Panc1 (cell line): ENCODE data around the gene WNT11. TPM values are rescaled to one million over a fixed set of nuclear protein-coding genes. Genes with fewer than 3 reads are reported as not detected.

Experiments
- ATAC-seq: fragments of 200-7000 bp; cut with Tn5 transposase; 2 replicates; pipeline ENCODE4 v1.9.1; 2020; ENCODE audit warnings: mild to moderate bottlenecking, moderate library complexity
- BruUV-seq: library from RNA; stranded (reverse); fragments of 400-500 nt; replicated peaks from 2 replicates; lab custom pipeline; 2021; lab: Mats Ljungman, UMichigan
- CTCF ChIA-PET: fragments of 300-600 bp; sonication (Branson Sonifier 250); formaldehyde crosslinking; loops from one replicate; lab custom pipeline; 2022; ENCODE audit warnings: antibody characterized with exemption; lab: Charles Lee
- POLR2A ChIA-PET: fragments of 300-600 bp; sonication (Branson Sonifier 250); formaldehyde crosslinking; loops from one replicate; lab custom pipeline; 2022; ENCODE audit warnings: antibody characterized with exemption; lab: Charles Lee
- DNase-seq: peaks from one replicate; pipeline ENCODE4 v3.0.0-alpha.2; 2010; ENCODE audit warnings: low read depth, low spot score
- H3K27ac ChIP-seq: 2 replicates; pipeline ENCODE4 v1.5.1; 2011; ENCODE audit warnings: mild to moderate bottlenecking, low read length, inconsistent platforms
- H3K27me3 ChIP-seq: fragments of 200-500 bp; sonication (Bioruptor generic); 2 replicates; pipeline ENCODE4 v1.6.0; 2014; ENCODE audit warnings: low read length, inconsistent platforms; ENCODE audit not compliant: control insufficient read depth, insufficient read depth
- H3K36me3 ChIP-seq: fragments of 200-500 bp; sonication (Bioruptor generic); 2 replicates; pipeline ENCODE4 v1.5.1; 2014; ENCODE audit warnings: inconsistent platforms, mild to moderate bottlenecking, low read length, moderate library complexity; ENCODE audit not compliant: control insufficient read depth, insufficient read depth
- H3K4me1 ChIP-seq: 2 replicates; pipeline ENCODE4 v1.5.1; 2011; ENCODE audit warnings: inconsistent platforms, mild to moderate bottlenecking, low read length, moderate library complexity; ENCODE audit not compliant: control insufficient read depth, insufficient read depth
- H3K4me3 ChIP-seq, 2 experiments: 2 replicates each; pipeline ENCODE4 v1.5.1; 2011 to 2012; ENCODE audit warnings: low read depth in 2 of 2, low read length in 2 of 2, mild to moderate bottlenecking in 2 of 2, inconsistent platforms in 1 of 2, moderate library complexity in 1 of 2
- H3K9me3 ChIP-seq: fragments of 200-500 bp; sonication (Bioruptor generic); 2 replicates; pipeline ENCODE4 v1.5.1; 2014; ENCODE audit warnings: low read depth, mild to moderate bottlenecking, inconsistent platforms, low read length, moderate library complexity; ENCODE audit not compliant: control insufficient read depth, insufficient read depth
- POLR2AphosphoS5 ChIP-seq: IDR thresholded peaks from 2 replicates; pipeline ENCODE4 v1.6.1; 2012; ENCODE audit warnings: mild to moderate bottlenecking, low read depth, low read length, moderate library complexity
- SIN3A ChIP-seq: IDR thresholded peaks from 2 replicates; pipeline ENCODE4 v1.6.1; 2012; ENCODE audit warnings: low read depth, mild to moderate bottlenecking, low read length, moderate library complexity, borderline replicate concordance; ENCODE audit not compliant: insufficient read depth
- TCF7L2 ChIP-seq: IDR thresholded peaks from 2 replicates; pipeline ENCODE4 v1.6.1; 2011; ENCODE audit warnings: mild to moderate bottlenecking, low read depth, low read length, inconsistent platforms
- in situ Hi-C: cut with HindIII; loops from 2 replicates; pipeline ENCODE4 v1.10.0; 2016; ENCODE audit warnings: low sequenced_read_pairs, low pct_unique_long_range_greater_than_20kb
- intact Hi-C: fragments of 100-400 bp; cut with micrococcal nuclease; formaldehyde crosslinking; loops from one replicate; pipeline ENCODE4 v1.10.0; 2022; ENCODE audit not compliant: unreplicated experiment
- total RNA-seq: library from RNA; stranded (reverse); gene quantifications from one replicate; pipeline ENCODE4 v1.2.1, GENCODE V29; 2021; ENCODE audit not compliant: unreplicated experiment
- TF ChIP-seq, protein P1 (sequence below): fragments of 450-650 bp; IDR thresholded peaks from 2 replicates; pipeline ENCODE4 v1.5.1; 2017; ENCODE audit warnings: mild to moderate bottlenecking
- TF ChIP-seq, protein P2 (sequence below), 2 experiments: IDR thresholded peaks; 2 replicates each; pipeline ENCODE4 v1.6.1; 2011 to 2012; ENCODE audit warnings: low read depth in 2 of 2, control low read depth in 1 of 2, low read length in 1 of 2, mild to moderate bottlenecking in 1 of 2, moderate library complexity in 1 of 2; ENCODE audit not compliant: insufficient read depth in 1 of 2

Gene WNT11
- total RNA-seq, 1 experiment from 2014 or later, result 1.1 TPM

DNA sequence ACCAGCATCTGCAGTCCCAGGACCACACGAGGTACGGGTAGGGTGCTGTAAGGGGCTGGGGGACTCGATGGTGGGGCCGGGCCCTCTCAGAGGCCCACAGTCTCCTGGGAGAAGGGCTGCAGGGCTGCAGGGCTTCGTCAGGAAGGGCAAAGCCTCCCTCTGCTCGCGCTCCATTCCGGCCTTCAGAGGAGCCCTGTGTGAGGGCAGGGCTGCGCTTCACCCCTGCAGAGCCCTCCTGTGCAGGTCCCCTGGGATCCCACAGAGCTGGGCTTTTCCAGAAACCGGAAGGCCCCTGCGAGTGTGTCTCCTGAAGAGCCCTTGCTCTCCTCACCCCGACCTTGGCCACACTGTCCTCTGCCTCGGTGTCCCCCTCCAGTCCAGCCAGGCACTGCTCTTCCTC is 27.2 kb downstream of the WNT11 start:
- TF ChIP-seq TCF7L2 (no peak), SIN3A (no peak)
- TF ChIP-seq, protein P1, sequence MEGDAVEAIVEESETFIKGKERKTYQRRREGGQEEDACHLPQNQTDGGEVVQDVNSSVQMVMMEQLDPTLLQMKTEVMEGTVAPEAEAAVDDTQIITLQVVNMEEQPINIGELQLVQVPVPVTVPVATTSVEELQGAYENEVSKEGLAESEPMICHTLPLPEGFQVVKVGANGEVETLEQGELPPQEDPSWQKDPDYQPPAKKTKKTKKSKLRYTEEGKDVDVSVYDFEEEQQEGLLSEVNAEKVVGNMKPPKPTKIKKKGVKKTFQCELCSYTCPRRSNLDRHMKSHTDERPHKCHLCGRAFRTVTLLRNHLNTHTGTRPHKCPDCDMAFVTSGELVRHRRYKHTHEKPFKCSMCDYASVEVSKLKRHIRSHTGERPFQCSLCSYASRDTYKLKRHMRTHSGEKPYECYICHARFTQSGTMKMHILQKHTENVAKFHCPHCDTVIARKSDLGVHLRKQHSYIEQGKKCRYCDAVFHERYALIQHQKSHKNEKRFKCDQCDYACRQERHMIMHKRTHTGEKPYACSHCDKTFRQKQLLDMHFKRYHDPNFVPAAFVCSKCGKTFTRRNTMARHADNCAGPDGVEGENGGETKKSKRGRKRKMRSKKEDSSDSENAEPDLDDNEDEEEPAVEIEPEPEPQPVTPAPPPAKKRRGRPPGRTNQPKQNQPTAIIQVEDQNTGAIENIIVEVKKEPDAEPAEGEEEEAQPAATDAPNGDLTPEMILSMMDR, result no peak
- TF ChIP-seq, protein P2, sequence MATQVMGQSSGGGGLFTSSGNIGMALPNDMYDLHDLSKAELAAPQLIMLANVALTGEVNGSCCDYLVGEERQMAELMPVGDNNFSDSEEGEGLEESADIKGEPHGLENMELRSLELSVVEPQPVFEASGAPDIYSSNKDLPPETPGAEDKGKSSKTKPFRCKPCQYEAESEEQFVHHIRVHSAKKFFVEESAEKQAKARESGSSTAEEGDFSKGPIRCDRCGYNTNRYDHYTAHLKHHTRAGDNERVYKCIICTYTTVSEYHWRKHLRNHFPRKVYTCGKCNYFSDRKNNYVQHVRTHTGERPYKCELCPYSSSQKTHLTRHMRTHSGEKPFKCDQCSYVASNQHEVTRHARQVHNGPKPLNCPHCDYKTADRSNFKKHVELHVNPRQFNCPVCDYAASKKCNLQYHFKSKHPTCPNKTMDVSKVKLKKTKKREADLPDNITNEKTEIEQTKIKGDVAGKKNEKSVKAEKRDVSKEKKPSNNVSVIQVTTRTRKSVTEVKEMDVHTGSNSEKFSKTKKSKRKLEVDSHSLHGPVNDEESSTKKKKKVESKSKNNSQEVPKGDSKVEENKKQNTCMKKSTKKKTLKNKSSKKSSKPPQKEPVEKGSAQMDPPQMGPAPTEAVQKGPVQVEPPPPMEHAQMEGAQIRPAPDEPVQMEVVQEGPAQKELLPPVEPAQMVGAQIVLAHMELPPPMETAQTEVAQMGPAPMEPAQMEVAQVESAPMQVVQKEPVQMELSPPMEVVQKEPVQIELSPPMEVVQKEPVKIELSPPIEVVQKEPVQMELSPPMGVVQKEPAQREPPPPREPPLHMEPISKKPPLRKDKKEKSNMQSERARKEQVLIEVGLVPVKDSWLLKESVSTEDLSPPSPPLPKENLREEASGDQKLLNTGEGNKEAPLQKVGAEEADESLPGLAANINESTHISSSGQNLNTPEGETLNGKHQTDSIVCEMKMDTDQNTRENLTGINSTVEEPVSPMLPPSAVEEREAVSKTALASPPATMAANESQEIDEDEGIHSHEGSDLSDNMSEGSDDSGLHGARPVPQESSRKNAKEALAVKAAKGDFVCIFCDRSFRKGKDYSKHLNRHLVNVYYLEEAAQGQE (IDR thresholded peaks at IDR 0.05; ENCODE audit: insufficient read depth in 1 of 2, low read depth in 2 of 2, low read length in 1 of 2), result no peak
- intact Hi-C loops, result no loop called here
- no peaks in the 10 kb centered on the region for H3K4me1 ChIP-seq
- no peaks in the 10 kb centered on the region for H3K9me3 ChIP-seq
- in situ Hi-C loops, result no loop called here
- no peak for ATAC-seq
- ChIA-PET CTCF (no interaction called here), POLR2A (no interaction called here)
- no peaks in the 10 kb centered on the region for H3K36me3 ChIP-seq
- no peak for DNase-seq
- H3K27me3 ChIP-seq, result no peaks in the 10 kb centered on the region
- H3K27ac ChIP-seq, result no peak overlapping the region
- H3K4me3 ChIP-seq, result no peak overlapping the region
- BruUV-seq, result no TSS peak

DNA sequence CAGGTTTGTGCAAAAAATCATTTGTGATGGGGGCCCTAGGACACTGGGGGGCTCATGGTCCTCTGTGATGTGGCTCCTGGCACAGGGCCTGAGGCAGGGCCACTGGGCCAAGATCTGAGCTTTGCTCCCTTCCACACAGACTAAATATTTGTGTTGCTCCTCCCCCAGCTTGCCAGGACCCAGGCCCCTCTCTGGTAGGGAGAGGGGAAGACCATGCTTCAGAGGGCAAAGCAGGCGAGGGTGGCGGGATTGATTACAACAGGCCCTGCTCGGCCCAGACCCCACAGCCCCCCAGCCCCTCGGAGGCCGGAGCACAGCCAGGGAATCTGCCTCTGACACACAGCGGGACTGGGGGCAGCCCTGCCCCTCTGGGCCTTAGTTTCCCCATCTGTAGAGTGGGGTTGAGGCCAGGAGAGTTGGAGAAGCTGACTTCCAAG is 29.0 kb downstream of the WNT11 start:
- H3K4me3 ChIP-seq, result no peak overlapping the region
- H3K4me1 ChIP-seq, result no peaks in the 10 kb centered on the region
- ATAC-seq, result no peak
- H3K36me3 ChIP-seq, result no peaks in the 10 kb centered on the region
- no peak for DNase-seq
- no peak overlapping the region for H3K27ac ChIP-seq
- H3K9me3 ChIP-seq, result no peaks in the 10 kb centered on the region
- TF ChIP-seq TCF7L2, result no peak
- TF ChIP-seq, protein P2 (IDR thresholded peaks at IDR 0.05; ENCODE audit: insufficient read depth in 1 of 2, low read depth in 2 of 2, low read length in 1 of 2), result no peak
- TF ChIP-seq, protein P1, result no peak
- TF ChIP-seq POLR2AphosphoS5, result no peak
- no peak for TF ChIP-seq SIN3A
- ChIA-PET CTCF (no interaction called here), POLR2A (no interaction called here)
- in situ Hi-C loops (no loop called here), intact Hi-C loops (no loop called here)
- no peaks in the 10 kb centered on the region for H3K27me3 ChIP-seq
- BruUV-seq, result no TSS peak
